ENCODE measurements around the gene PSMD14. TPM values are rescaled to one million over a fixed set of nuclear protein-coding genes. Genes with fewer than 3 reads are reported as not detected.

PSMD14 gene
- total RNA-seq, 1 donor: 103 TPM

DNA sequence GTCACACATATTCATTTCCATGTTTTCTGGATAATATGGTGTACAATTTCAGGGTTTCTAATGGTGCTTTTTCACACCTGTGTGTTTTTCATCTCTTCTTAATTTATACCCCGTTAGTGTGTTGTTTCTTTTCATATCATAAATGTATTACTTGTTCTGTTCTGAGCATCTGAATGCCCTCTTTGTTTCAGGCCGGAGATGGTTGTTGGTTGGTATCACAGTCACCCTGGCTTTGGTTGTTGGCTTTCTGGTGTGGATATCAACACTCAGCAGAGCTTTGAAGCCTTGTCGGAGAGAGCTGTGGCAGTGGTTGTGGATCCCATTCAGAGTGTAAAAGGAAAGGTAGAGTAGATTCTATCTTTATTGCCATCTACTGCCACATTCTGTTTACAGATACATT, 62.8 kb downstream of the PSMD14 start:
- no peak overlapping the region for H3K4me3 ChIP-seq (ENCODE audit: low read depth, low read length)
- TF ChIP-seq, protein P1, sequence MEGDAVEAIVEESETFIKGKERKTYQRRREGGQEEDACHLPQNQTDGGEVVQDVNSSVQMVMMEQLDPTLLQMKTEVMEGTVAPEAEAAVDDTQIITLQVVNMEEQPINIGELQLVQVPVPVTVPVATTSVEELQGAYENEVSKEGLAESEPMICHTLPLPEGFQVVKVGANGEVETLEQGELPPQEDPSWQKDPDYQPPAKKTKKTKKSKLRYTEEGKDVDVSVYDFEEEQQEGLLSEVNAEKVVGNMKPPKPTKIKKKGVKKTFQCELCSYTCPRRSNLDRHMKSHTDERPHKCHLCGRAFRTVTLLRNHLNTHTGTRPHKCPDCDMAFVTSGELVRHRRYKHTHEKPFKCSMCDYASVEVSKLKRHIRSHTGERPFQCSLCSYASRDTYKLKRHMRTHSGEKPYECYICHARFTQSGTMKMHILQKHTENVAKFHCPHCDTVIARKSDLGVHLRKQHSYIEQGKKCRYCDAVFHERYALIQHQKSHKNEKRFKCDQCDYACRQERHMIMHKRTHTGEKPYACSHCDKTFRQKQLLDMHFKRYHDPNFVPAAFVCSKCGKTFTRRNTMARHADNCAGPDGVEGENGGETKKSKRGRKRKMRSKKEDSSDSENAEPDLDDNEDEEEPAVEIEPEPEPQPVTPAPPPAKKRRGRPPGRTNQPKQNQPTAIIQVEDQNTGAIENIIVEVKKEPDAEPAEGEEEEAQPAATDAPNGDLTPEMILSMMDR (IDR thresholded peaks at IDR 0.05; ENCODE audit: insufficient read depth, low read length): no peak
- no peak for DNase-seq (ENCODE audit: low read depth)

DNA sequence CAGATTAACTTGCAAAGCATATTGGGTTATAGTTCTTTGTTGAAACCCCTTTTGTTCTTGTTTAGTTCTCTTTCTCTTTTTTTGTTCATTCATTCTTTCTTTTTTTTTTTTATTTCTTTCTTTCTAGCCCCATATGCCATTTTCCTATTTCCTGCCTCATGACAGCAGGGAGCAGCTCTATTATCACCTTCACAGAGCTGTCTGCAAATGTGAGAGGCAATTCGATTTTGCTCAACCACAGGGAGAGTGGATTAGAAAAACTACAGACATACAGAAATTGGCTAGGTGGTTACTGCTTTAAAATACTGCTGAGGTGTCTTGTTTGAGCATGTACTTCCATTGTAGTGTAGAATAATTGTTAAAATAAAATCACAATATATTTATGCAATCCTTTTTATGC, 63.6 kb downstream of the PSMD14 start:
- TF ChIP-seq, protein P1 (IDR thresholded peaks at IDR 0.05; ENCODE audit: insufficient read depth, low read length): no peak
- no peak overlapping the region for H3K4me3 ChIP-seq (ENCODE audit: low read depth, low read length)
- no peak for DNase-seq (ENCODE audit: low read depth)

DNA sequence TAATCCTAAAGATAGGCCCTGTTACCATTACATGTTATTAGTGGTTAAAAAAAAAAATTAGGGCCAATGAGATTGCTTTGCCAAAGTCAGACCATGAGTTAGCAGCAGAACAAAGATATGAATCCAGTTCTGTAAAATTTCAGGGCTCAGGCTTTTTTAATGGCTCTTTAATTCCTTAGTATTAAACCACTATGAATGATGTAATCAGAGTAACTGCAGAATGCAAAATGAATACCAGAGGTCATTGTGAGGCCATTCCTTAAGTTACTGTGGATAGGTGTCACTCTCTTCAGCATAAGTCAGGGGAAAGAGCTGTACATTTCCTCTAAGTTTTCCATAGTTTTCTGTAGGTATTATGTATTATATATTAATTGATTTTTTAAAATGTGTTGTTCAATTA, 65.7 kb downstream of the PSMD14 start:
- H3K4me3 ChIP-seq (ENCODE audit: low read depth, low read length): no peak overlapping the region
- peak; percentile 33 for DNase-seq (ENCODE audit: low read depth)
- TF ChIP-seq, protein P1 (IDR thresholded peaks at IDR 0.05; ENCODE audit: insufficient read depth, low read length): no peak

DNA sequence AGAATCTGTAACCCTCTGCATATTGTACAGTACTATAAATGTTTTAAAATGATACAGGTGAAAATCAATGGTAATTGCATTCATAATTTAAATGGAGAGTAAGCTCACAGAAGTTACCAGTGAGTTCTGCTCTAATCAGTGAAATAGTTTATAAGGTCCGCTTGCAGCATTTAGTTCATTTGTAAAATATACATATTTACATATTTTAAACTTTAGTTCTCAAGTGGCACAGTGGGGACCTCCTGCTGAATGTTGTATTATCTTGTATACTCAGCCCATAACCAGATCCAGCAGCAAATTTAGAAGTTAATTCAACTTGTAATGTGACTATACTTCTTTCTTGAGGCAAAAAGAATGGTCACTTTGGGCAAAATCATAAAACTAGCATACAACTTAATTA, 66.2 kb downstream of the PSMD14 start:
- no peak for DNase-seq (ENCODE audit: low read depth)
- TF ChIP-seq, protein P1 (IDR thresholded peaks at IDR 0.05; ENCODE audit: insufficient read depth, low read length): no peak
- no peak overlapping the region for H3K4me3 ChIP-seq (ENCODE audit: low read depth, low read length)

DNA sequence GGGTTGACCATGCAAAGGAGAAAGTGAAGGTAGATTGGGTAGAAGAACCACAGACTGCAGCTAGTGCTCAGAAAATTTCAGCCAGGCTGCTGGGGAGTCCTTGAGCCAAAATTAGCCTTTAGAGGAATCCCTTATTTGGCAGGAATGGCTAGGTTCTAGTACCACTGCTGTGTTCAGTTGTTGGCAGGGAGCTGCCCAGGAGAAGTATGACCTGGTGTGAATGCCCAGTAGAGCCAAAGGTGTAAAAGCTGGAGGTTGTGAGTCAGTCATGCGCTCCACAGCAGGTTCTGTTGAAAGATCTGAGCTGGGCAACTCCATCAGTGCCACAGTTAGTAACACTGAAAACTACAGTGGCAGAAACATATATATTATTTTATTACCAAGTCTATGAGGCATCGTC, 71.5 kb downstream of the PSMD14 start:
- H3K4me3 ChIP-seq (ENCODE audit: low read depth, low read length): no peak overlapping the region
- no peak for DNase-seq (ENCODE audit: low read depth)
- TF ChIP-seq, protein P1 (IDR thresholded peaks at IDR 0.05; ENCODE audit: insufficient read depth, low read length): no peak

DNA sequence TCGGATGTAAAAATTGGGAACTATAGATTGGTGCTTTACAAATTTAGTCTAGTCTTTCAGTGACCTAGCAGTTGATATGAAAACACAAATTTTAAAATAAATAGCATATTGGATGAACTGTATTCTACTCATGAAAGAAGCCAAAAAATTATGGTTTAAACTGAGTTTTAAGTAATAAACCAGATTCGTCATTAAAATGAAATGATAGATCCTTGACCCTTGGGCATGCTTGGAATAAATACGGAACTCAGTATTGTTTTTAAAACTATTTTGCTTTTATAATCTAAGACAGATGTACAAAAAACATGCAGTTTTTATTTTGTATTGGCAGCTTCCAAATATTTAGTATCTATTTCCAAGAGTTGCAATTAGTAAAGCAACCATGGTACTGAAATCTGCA, 73.3 kb downstream of the PSMD14 start:
- H3K4me3 ChIP-seq (ENCODE audit: low read depth, low read length): no peak overlapping the region
- DNase-seq (ENCODE audit: low read depth): no peak
- TF ChIP-seq, protein P1 (IDR thresholded peaks at IDR 0.05; ENCODE audit: insufficient read depth, low read length): no peak

DNA sequence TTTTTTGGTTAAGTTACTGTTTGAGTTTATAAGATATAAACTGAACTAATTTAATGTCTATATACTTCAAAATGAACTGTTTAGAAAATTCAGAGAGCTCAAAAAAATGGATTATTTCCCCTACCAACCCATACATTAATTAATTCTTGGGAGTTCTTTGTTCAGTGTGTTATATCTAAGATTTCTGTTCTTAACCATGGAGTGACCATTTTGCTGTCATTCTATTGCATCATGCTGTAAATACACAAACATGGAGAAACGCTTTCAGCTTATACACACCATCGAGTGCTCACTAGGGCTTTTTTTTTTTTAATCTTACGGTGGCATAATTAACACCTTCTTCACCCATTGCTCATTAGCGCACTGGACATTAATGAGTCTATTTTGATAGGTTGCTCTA, 74.5 kb downstream of the PSMD14 start:
- TF ChIP-seq, protein P1 (IDR thresholded peaks at IDR 0.05; ENCODE audit: insufficient read depth, low read length): no peak
- no peak overlapping the region for H3K4me3 ChIP-seq (ENCODE audit: low read depth, low read length)
- no peak for DNase-seq (ENCODE audit: low read depth)
